Common myeloid progenitor, CD34-positive (primary cell): ENCODE data around the gene RGS7. TPM values are rescaled to one million over a fixed set of nuclear protein-coding genes. Genes with fewer than 3 reads are reported as not detected.

Experiments
- CTCF ChIA-PET: fragments of 350-600 bp; sonication (Branson Sonifier 250); formaldehyde crosslinking; loops from one replicate; lab custom pipeline; 2021; ENCODE audit warnings: antibody characterized with exemption; lab: Charles Lee
- POLR2A ChIA-PET: fragments of 350-600 bp; sonication (Branson Sonifier 250); formaldehyde crosslinking; loops from one replicate; lab custom pipeline; 2021; ENCODE audit warnings: antibody characterized with exemption; lab: Charles Lee
- DNase-seq, 3 donors: peaks; one replicate each; pipeline versions ENCODE4 v3.0.0 to v3.0.0-alpha.2; 2013
- H3K27ac ChIP-seq, 2 experiments: 1 replicate in 1 of 2; 2 replicates in 1 of 2; pipeline ENCODE4 v1.7.0; 2013; ENCODE audit warnings: inconsistent platforms in 2 of 2, low read length in 2 of 2, mild to moderate bottlenecking in 2 of 2, low read depth in 1 of 2, moderate library complexity in 1 of 2; ENCODE audit not compliant: severe bottlenecking in 2 of 2, insufficient read depth in 1 of 2, poor library complexity in 1 of 2
- H3K27me3 ChIP-seq, 5 experiments: replicated peaks in 2 of 5; 1 replicate in 3 of 5; 2 replicates in 2 of 5; pipeline versions ENCODE4 v1.6.1 to v1.7.0; 2013; ENCODE audit warnings: low read length in 4 of 5, mild to moderate bottlenecking in 2 of 5, moderate library complexity in 2 of 5, inconsistent platforms in 1 of 5; ENCODE audit not compliant: insufficient read depth in 5 of 5, control insufficient read depth in 4 of 5
- H3K36me3 ChIP-seq, 4 experiments: 1 replicate in 2 of 4; 2 replicates in 2 of 4; pipeline versions ENCODE4 v1.6.1 to v1.7.0; 2013; ENCODE audit warnings: low read length in 3 of 4, control low read depth in 1 of 4, mild to moderate bottlenecking in 1 of 4; ENCODE audit not compliant: control insufficient read depth in 4 of 4, insufficient read depth in 4 of 4
- H3K4me1 ChIP-seq, 4 experiments: 1 replicate in 3 of 4; 2 replicates in 1 of 4; pipeline versions ENCODE4 v1.6.1 to v1.7.1; 2013; ENCODE audit warnings: low read length in 3 of 4, mild to moderate bottlenecking in 3 of 4, control low read depth in 1 of 4, inconsistent platforms in 1 of 4, moderate library complexity in 1 of 4; ENCODE audit not compliant: control insufficient read depth in 4 of 4, insufficient read depth in 4 of 4; ENCODE audit errors: control extremely low read depth in 1 of 4
- H3K4me3 ChIP-seq, 7 experiments: 1 replicate in 4 of 7; 2 replicates in 3 of 7; pipeline versions ENCODE4 v1.5.1 to v1.7.0; 2013; ENCODE audit warnings: mild to moderate bottlenecking in 7 of 7, low read length in 6 of 7, moderate library complexity in 6 of 7, inconsistent platforms in 2 of 7, low read depth in 2 of 7, control low read depth in 1 of 7; ENCODE audit not compliant: insufficient read depth in 4 of 7, control insufficient read depth in 1 of 7; ENCODE audit errors: extremely low read depth in 1 of 7
- H3K9me3 ChIP-seq, 5 experiments: 1 replicate in 4 of 5; 2 replicates in 1 of 5; pipeline versions ENCODE4 v1.6.1 to v1.7.1; 2013; ENCODE audit warnings: low read length in 4 of 5, mild to moderate bottlenecking in 2 of 5, inconsistent platforms in 1 of 5, low read depth in 1 of 5, moderate library complexity in 1 of 5; ENCODE audit not compliant: control insufficient read depth in 4 of 5, insufficient read depth in 2 of 5; ENCODE audit errors: control extremely low read depth in 1 of 5
- WGBS: methylation state at CpG from one replicate; pipeline ENCODE4 v1.1.5; 2013; ENCODE audit not compliant: insufficient coverage; 5-methylcytosine and 5-hydroxymethylcytosine counted together
- polyA plus RNA-seq: library from polyadenylated mRNA; unstranded; fragments of 120-200 nt; gene quantifications from one replicate; pipeline ENCODE4 v1.2.1, GENCODE V29; 2013

RGS7 gene
- not detected for polyA plus RNA-seq

GRCh38 chr1:241356519-241357365 lies at the start of gene RGS7:
TSS of gene RGS7 (minus strand) at chr1:241357205.
- no peak within 1 kb of the TSS for H3K27ac ChIP-seq
- peak within 1 kb of the TSS; percentile 37 to 74 (median 55) for H3K4me3 ChIP-seq
- ChIA-PET CTCF (no interaction called here), POLR2A (no interaction called here)
- whole genome bisulfite sequencing: under 1% methylated on average over 102 of the region's 105 CpGs
- H3K4me1 ChIP-seq: peaks cover 0 to 11% (median 7%) of the 10 kb centered on the region in 4 experiments
- H3K36me3 ChIP-seq: no peaks in the 10 kb centered on the region
- no peaks in the 10 kb centered on the region for H3K9me3 ChIP-seq
- peaks cover 9 to 62% (median 29%) of the 10 kb centered on the region in 5 experiments for H3K27me3 ChIP-seq
- DNase-seq: peak; percentile 5 to 66 (median 61)

GRCh38 chr1:241406421-241406820 lies 49.4 kb upstream of the RGS7 start:
- WGBS: 100% methylated on average over 3 of the region's 3 CpGs
- no peaks in the 10 kb centered on the region for H3K36me3 ChIP-seq
- H3K27me3 ChIP-seq: no peaks in the 10 kb centered on the region
- no peak overlapping the region for H3K4me3 ChIP-seq
- CTCF ChIA-PET: no interaction called here
- H3K4me1 ChIP-seq: no peaks in the 10 kb centered on the region
- H3K9me3 ChIP-seq: no peaks in the 10 kb centered on the region
- H3K27ac ChIP-seq: no peak overlapping the region
- POLR2A ChIA-PET: no interaction called here
- DNase-seq: no peak

GRCh38 chr1:241401156-241401555 lies 44.2 kb upstream of the RGS7 start:
- 50% methylated on average over 1 of the region's 6 CpGs for WGBS

GRCh38 chr1:241396747-241397681 lies 40.0 kb upstream of the RGS7 start:
- H3K27ac ChIP-seq: no peak overlapping the region
- no peaks in the 10 kb centered on the region for H3K36me3 ChIP-seq
- no peaks in the 10 kb centered on the region for H3K4me1 ChIP-seq
- no peak overlapping the region for H3K4me3 ChIP-seq
- ChIA-PET CTCF (no interaction called here), POLR2A (no interaction called here)
- DNase-seq: no peak
- WGBS: 94% methylated on average over 6 of the region's 6 CpGs
- H3K27me3 ChIP-seq: peaks cover 0 to 3% (median 0%) of the 10 kb centered on the region in 5 experiments
- peaks cover 0 to 2% (median 0%) of the 10 kb centered on the region in 5 experiments for H3K9me3 ChIP-seq

More at GRCh38 chr1:241401156-241401555, 44.2 kb upstream of the RGS7 start:
- H3K27ac ChIP-seq: no peak overlapping the region
- ChIA-PET POLR2A (no interaction called here), CTCF (interaction anchor here (1.1 kb wide), 1 partner anchor 276 kb away, joined by 3 read pairs; no protein-coding TSS in a partner anchor)
- H3K27me3 ChIP-seq: peaks cover 0 to 3% (median 0%) of the 10 kb centered on the region in 5 experiments
- no peak overlapping the region for H3K4me3 ChIP-seq
- peaks cover 0 to 2% (median 0%) of the 10 kb centered on the region in 5 experiments for H3K9me3 ChIP-seq
- no peaks in the 10 kb centered on the region for H3K4me1 ChIP-seq
- no peak for DNase-seq
- no peaks in the 10 kb centered on the region for H3K36me3 ChIP-seq

- Histone ChIP-seq H3K9me3 (no peaks in the 10 kb centered on the region), H3K36me3 (no peaks in the 10 kb centered on the region), H3K27me3 (no peaks in the 10 kb centered on the region), H3K4me3 (no peak overlapping the region), H3K4me1 (no peaks in the 10 kb centered on the region), H3K27ac (no peak overlapping the region)
- POLR2A ChIA-PET: no interaction called here
- CTCF ChIA-PET: interaction anchor here (1.6 kb wide), 1 partner anchor 17 kb away, joined by 3 read pairs; no protein-coding TSS in a partner anchor
- DNase-seq: no peak
- WGBS: 97% methylated on average over 3 of the region's 5 CpGs
Observed at GRCh38 chr1:241391926-241392710, 35.1 kb upstream of the RGS7 start.

- ChIA-PET POLR2A (no interaction called here), CTCF (no interaction called here)
- DNase-seq: no peak
- no peaks in the 10 kb centered on the region for H3K9me3 ChIP-seq
- no peak overlapping the region for H3K27ac ChIP-seq
- H3K27me3 ChIP-seq: no peaks in the 10 kb centered on the region
- H3K4me3 ChIP-seq: no peak overlapping the region
- no peaks in the 10 kb centered on the region for H3K4me1 ChIP-seq
- WGBS: 100% methylated on average over 1 of the region's 2 CpGs
- H3K36me3 ChIP-seq: no peaks in the 10 kb centered on the region
Observed at GRCh38 chr1:241390526-241390925, 33.5 kb upstream of the RGS7 start.
